HG03039 (cell line): ENCODE measurements around the gene CNTN4.

Experiments used
- ATAC-seq: cut with Tn5 transposase; IDR thresholded peaks from one replicate; pipeline ENCODE4 v1.9.1; 2021; ENCODE audit warnings: mild to moderate bottlenecking, moderate library complexity; ENCODE audit not compliant: unreplicated experiment

Gene CNTN4

DNA sequence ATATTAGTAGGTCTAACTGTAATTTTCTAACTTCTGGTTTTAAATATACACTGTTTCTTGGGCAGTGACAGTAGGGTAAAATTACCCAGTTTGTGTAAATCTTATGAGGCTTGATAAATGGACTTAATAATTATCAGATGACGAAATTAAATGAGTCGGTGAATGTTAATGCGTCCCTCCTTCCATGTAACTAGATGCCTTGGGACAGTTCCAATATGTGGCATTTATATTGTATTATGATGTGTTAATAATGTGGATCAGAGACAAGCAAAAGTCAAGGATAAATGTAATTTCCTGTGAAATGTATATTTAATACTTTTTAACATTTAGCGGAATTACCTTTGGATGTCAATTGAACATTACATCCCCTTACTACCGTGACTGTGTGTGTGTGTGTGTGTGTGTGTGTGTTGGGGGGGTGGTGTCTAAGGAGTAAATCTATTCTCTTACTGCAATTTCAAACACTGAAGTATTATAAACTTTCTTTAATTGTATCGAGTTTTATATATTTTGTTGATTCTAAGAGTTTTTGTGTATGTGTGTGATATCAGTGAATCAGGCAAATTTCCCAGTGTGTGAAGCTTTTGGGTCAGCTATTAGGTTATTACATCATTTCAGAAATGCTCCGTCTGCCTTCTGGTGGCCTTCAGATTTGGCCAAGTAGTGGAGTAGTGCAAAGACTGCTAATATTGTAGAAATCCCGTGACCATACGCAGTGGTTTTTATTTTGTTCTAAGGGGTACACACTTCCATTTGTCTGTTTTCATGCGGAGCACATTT lies 50.1 kb downstream of the CNTN4 start:
- ATAC-seq = no peak

DNA sequence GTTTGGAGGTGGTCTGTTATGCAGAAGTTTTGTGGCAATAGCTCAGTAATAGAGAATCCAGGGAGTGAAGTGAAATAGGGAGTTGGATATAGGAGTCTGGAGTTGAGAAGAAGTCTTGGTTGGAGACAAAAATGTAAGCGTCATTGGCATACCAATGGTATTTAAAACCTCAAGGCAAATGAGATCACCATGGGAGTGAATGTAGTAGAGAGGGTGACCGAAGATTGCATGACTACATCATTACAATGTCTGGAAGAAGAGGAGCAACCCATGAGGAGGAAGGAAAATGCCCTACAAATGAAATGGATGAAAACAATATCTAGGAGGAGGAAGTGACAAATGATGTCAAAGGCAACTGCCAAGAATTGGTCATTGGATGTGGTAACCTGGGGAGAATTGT lies 54.4 kb downstream of the CNTN4 start:
- ATAC-seq = no peak

DNA sequence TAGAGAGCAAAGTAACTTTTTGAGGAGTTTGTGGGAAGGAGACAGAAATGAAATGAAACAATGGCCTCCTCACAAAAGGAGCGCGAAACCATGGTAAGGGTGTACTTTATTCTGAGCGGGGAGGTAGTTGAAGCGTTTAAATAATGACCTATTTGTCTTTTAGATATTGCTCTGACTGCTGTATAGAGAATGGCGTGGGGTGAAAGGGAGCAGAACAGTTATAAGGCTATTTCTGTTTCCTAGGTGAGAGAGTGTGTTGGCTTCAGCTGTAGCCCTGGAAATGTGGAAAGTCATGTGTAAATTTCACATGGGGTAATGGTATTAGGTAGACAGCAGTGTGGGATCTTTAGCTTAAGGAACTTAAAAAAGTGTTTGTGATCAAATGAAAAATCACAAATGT lies 54.9 kb downstream of the CNTN4 start:
- ATAC-seq = no peak

GRCh38 chr3:2154621-2155020 lies 56.0 kb downstream of the CNTN4 start:
- no peak for ATAC-seq

DNA sequence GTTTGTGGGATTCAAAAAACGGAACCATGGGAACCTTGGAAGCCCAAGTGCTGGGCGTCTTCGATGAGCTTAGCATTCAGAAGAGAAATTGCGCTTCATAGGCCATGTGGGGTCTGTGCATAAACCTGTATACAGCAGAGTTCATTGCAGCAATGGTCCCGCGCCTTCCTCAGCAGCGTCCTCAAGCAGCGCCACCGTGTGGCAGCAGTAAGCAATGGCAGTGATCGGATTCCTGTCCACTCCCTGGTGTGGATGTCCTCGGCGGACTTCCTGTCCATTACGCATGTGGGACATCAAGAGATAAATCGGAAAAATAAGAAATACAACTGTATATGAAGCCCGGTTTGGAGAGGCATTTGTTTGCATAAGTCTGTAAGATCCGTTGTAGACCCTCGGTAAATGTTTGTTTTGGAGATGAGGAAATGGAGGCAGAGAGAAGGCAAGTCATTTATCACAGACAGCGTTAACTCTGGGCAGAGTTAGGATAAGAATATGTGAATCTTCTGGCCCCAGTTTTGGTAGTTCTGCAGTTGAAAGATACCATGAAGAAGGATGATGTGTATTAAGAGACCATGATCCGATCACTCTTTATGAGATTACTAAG lies 57.7 kb downstream of the CNTN4 start:
- ATAC-seq = no peak

DNA sequence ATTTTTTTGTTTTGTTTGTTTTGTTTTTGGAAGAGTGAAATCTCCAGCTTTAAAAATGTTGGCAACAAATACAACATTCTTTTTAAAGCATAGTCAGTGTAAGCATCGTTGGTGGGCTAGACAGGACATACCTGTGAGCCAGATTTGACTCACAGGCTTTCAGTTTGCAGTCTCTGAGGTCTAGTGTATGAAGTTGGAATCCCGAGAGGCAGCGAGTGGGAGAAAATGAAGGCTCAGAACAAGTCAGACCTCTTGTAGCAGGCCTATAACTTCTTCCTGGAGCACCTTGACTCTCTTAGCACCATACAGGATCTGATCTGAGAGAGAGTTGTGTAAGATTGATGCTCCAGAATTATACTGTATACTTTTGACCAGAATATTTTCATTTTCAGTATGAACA lies 60.2 kb downstream of the CNTN4 start:
- no peak for ATAC-seq

- ATAC-seq = no peak
Measured at GRCh38 chr3:2166552-2166951, 67.9 kb downstream of the CNTN4 start.

DNA sequence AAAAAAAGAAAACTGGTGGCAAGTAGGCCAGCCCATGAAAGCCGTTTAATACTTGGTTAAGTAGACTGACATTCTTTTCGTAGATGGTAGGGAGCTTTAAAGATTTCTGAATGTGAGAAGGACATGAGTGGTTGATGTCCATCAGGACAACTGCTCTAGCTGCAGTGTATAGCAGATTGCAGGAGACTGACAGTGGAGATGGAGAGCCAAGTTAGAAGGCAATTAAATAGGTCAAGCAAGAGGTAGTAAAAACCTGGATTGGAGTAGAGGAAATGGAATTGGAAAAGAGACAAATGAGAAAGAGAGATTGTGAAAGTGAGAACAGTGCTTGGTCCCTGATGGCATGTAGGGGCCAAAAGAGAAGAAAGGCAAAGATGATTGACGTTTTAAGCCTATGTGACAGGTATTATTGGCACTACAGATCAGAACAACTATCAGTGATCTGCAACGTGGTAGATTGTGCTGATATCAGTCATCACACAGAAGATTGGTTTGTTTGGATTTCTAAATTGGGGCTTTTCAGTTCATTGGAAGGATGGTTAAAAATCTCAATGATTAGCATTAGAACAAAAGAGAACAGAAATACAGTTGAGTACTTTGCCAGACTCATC lies 74.0 kb downstream of the CNTN4 start:
- ATAC-seq = no peak

- no peak for ATAC-seq
Measured at GRCh38 chr3:2180634-2181033, 82.0 kb downstream of the CNTN4 start.

DNA sequence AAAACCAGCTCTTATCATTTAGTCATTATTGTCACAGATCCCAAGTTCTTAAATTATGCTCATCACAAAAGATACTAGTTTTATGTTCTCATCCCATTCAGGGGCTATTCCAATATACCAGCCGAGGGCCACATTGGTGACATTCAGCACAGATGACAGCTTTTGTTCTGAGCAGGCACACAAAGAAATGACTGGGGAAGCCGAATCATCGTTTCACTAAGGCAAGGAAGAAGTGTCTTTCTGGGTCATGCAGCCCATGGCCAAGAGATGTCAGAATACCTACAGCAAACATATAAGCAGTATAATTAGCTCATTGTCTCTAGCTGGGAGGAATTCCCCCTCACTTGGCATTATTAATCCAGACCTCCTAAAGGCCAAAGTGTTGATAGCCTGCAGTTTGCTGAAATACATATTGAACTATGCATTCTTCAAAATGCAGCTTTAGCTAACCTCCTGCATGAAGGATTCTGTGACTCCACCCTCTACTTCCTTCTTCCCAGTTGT lies 100.2 kb downstream of the CNTN4 start:
- ATAC-seq = no peak

GRCh38 chr3:2204054-2204453 lies 105.4 kb downstream of the CNTN4 start:
- ATAC-seq = no peak

- no peak for ATAC-seq
Measured at GRCh38 chr3:2205692-2206091, 107.0 kb downstream of the CNTN4 start.

DNA sequence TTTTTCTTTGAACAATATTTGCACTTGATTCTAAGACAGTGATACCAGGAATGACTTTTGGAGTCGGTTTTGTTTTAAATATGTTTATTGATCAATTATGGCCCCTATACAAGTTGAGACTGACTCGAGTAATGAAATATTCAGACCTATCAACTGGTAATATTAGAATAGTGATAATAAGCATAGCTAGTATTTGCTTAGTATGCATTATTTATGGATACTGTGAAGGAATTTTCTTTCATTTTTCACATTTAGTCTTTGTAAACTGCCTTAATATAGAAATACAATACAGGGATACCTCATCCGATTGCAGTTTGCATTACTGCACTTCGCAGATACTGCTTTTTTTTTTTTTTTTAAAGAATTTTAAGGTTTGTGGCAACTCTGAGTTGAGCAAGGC lies 107.9 kb downstream of the CNTN4 start:
- no peak for ATAC-seq

DNA sequence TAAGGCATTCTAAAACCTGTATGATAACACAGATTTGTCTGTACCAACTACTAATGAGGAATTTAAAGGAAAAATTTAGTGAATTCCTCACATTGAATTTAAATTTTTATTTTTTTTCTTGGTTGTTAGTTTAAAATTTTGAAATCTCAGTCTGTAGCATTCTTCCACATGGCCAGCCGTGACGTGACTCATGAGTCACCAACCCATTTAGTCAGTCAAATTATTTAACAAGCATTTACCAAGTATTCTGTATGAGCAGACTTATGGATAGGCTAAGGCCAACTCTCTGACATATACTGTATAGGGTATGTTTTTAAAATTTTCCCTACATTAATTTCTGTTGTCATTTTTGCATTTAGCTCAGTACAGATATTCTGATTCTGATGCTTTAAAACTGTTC lies 112.9 kb downstream of the CNTN4 start:
- no peak for ATAC-seq

DNA sequence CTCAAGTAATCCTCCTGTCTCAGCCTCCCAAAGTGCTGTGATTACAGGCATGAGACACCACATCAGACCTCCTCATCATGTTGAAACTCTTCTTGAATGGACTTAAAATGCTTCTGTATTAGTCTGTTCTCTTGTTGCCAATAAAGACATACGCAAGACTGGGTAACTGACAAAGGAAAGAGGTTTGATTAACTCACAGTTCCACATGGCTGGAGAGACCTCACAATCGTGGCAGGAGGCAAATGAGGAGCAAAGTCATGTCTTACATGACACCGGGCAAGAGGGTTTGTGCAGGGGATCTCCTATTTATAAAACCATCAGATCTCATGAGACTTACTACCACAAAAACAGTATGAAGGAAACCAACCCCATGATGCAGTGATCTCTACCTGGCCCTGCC lies 113.5 kb downstream of the CNTN4 start:
- no peak for ATAC-seq

DNA sequence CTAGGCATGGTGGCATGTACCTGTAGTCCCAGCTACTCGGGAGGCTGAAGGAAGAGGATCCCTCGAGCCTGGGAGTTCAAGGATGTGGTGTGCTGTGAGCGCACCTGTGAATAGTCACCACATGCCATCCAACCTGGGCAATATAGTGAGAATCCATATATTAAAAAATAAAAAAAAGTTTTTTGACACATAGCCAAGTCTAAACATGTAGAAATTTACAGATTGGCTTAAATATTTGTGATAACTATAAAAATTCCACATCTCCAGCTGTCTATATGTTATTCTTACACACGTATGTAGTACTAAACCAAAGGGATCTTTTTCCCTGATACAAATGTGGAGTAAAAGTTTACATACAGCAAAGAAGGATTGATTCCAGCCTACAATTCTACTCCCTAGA lies 119.7 kb downstream of the CNTN4 start:
- ATAC-seq = no peak

GRCh38 chr3:2218816-2219215 lies 120.2 kb downstream of the CNTN4 start:
- no peak for ATAC-seq

DNA sequence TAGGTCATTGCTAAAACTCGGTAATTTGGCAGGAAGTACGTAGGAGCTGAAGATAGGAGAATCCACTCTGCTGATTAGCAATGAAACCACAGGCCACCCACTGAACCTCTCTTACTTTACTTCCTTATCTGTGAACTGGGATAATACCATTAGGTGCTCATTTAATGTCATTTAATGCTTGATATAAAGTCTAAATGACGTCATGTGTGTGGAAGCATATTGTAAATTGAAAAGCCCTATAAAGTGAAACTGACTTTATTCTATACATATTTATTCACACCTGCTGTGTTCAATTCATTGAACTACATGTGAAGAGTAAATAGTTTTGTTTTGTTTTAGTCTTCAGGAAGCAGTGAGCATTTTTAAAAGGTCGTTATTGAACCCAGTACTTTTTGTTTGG lies 137.5 kb downstream of the CNTN4 start:
- no peak for ATAC-seq

GRCh38 chr3:2244137-2244536 lies 145.5 kb downstream of the CNTN4 start:
- ATAC-seq = no peak

DNA sequence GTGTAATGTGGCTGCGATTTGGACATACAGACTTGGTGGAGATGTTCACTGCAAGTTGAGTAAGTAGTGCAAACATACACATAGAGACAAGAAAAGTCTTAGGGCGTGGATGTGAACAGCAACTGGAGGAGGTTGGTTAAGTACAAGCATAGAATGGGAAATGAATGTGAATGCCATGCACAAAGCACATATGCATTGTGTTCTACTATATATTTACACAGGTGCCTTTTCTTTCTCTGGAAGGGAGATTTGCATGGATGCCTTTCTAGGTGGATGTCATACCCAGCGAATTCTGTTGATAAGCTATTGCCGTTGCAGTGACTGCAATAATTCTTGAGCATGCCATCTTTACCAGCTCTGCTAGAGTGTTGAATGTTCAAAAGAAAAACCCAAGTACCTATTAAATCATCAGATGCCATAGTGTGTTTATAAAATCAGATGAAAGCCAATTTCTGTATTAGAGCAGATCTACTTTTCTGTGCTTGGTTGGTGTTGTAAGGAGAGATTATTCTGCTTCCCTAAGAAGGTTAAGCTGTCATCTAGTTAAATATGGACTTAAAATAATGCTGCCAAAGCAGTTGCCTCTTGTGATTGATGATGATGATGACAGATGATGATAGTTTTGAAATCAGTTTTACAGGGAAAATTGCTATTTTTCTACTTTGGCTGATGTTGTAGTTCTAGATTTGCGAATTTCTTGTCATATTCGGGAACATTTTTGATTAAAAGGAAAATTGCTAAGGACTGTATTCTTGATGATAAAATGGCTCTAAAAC lies 148.4 kb downstream of the CNTN4 start:
- no peak for ATAC-seq

DNA sequence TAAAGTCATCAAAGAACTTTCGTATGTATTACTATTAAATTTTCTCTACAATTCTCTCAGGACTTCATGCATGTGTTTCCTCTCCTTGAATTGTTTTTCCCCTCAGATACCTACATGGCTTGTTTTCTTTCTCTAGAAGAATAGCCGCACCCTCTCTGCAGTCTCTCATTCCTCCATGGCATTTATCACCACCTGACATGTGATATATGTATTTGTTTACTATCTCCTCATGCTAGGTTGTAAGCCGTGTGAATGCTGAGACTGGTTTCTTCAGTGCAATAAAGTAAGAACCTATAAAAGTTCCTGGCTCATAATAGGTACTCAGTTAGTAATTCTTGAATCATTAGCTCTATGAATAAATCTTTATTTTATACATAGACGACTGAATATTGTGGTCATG lies 149.2 kb downstream of the CNTN4 start:
- no peak for ATAC-seq
